H1 (cell line): Measurements from ENCODE around the gene TBC1D10A. TPM values are rescaled to one million over a fixed set of nuclear protein-coding genes. Genes with fewer than 3 reads are reported as not detected.

ENCODE experiments used
- CTCF ChIA-PET: fragments of 300-600 bp; sonication (Branson Sonifier 250); formaldehyde crosslinking; loops from one replicate; lab custom pipeline; 2021; ENCODE audit not compliant: partially characterized antibody; lab: Charles Lee
- POLR2A ChIA-PET: fragments of 300-600 bp; sonication (Branson Sonifier 250); formaldehyde crosslinking; loops from one replicate; lab custom pipeline; 2021; ENCODE audit warnings: inconsistent platforms; ENCODE audit not compliant: partially characterized antibody; lab: Charles Lee
- DNase-seq, 2 experiments: peaks; one replicate each; pipeline versions ENCODE4 v3.0.0 to v3.0.0-alpha.2; 2010 to 2022; ENCODE audit warnings: low spot score in 2 of 2, low read depth in 1 of 2, mixed read lengths in 1 of 2
- FAIRE-seq: peaks from 2 replicates; lab custom pipeline; 2011; peaks lifted over from hg19 to GRCh38; lab: Jason Lieb, UNC
- H2AFZ ChIP-seq: 2 replicates; pipeline ENCODE4 v1.8.1; 2012; ENCODE audit warnings: low read length, inconsistent platforms
- H2AK5ac ChIP-seq: 2 replicates; pipeline ENCODE4 v1.6.1; 2013; ENCODE audit warnings: low read depth, low read length
- H2BK120ac ChIP-seq: replicated peaks from 2 replicates; pipeline ENCODE3; 2013; ENCODE audit warnings: low read depth, low read length, inconsistent platforms
- H2BK12ac ChIP-seq: 2 replicates; pipeline ENCODE4 v1.6.1; 2013; ENCODE audit warnings: low read depth, low read length
- H2BK15ac ChIP-seq: 2 replicates; pipeline ENCODE4 v1.6.1; 2013; ENCODE audit warnings: low read length
- H2BK20ac ChIP-seq: 2 replicates; pipeline ENCODE4 v1.6.1; 2013; ENCODE audit warnings: low read length
- H2BK5ac ChIP-seq: 2 replicates; pipeline ENCODE4 v1.6.1; 2013; ENCODE audit warnings: low read depth, low read length
- H3K14ac ChIP-seq: 2 replicates; pipeline ENCODE4 v1.6.1; 2013; ENCODE audit warnings: inconsistent platforms; ENCODE audit not compliant: insufficient read length
- H3K18ac ChIP-seq: 2 replicates; pipeline ENCODE4 v1.6.1; 2013; ENCODE audit warnings: low read length; ENCODE audit errors: extremely low read depth
- H3K23ac ChIP-seq: 2 replicates; pipeline ENCODE4 v1.6.1; 2013; ENCODE audit warnings: inconsistent platforms; ENCODE audit not compliant: insufficient read length
- H3K23me2 ChIP-seq: 2 replicates; pipeline ENCODE4 v1.6.1; 2013; ENCODE audit warnings: low read depth, low read length
- H3K27ac ChIP-seq: 2 replicates; pipeline ENCODE4 v1.6.1; 2011; ENCODE audit warnings: low read depth, low read length, inconsistent platforms
- H3K27me3 ChIP-seq, 4 experiments: replicated peaks in 1 of 4; 1 replicate in 1 of 4; 2 replicates in 3 of 4; pipeline versions ENCODE4 v1.6.1 to v1.8.1; 2011 to 2013; ENCODE audit warnings: low read length in 3 of 4, mild to moderate bottlenecking in 3 of 4, inconsistent platforms in 2 of 4, mixed read lengths in 2 of 4, moderate library complexity in 1 of 4; ENCODE audit not compliant: control insufficient read depth in 3 of 4, insufficient read depth in 3 of 4; ENCODE audit errors: extremely low read depth in 1 of 4
- H3K36me3 ChIP-seq, 4 experiments: 2 replicates each; pipeline versions ENCODE4 v1.6.1 to v1.8.1; 2011 to 2013; ENCODE audit warnings: mild to moderate bottlenecking in 4 of 4, low read length in 3 of 4, moderate library complexity in 2 of 4, control low read depth in 1 of 4, inconsistent platforms in 1 of 4; ENCODE audit not compliant: insufficient read depth in 4 of 4, control insufficient read depth in 2 of 4
- H3K4ac ChIP-seq: replicated peaks from 2 replicates; pipeline ENCODE3; 2013; ENCODE audit warnings: low read length, low read depth, mixed read lengths, inconsistent platforms; ENCODE audit not compliant: insufficient read length
- H3K4me1 ChIP-seq, 4 experiments: replicated peaks in 1 of 4; 1 replicate in 1 of 4; 2 replicates in 3 of 4; pipeline versions ENCODE4 v1.6.1 to v1.8.1; 2011 to 2013; ENCODE audit warnings: low read length in 3 of 4, inconsistent platforms in 2 of 4, mixed read lengths in 1 of 4; ENCODE audit not compliant: insufficient read depth in 4 of 4, control insufficient read depth in 3 of 4
- H3K4me2 ChIP-seq, 2 experiments: 2 replicates each; pipeline versions ENCODE4 v1.6.1 to v1.8.1; 2011 to 2013; ENCODE audit warnings: low read depth in 2 of 2, low read length in 2 of 2, control low read depth in 1 of 2, inconsistent platforms in 1 of 2, mild to moderate bottlenecking in 1 of 2; ENCODE audit not compliant: insufficient read depth in 1 of 2
- H3K4me3 ChIP-seq, 4 experiments: fragments of 200-600, 300-600 bp in 1 of 4; sonication (generic), shearing (Covaris generic), sonication (Bioruptor Twin) in 1 of 4; 2 replicates each; pipeline versions ENCODE4 v1.5.1 to v1.8.1; 2011 to 2016; ENCODE audit warnings: low read length in 4 of 4, low read depth in 3 of 4, control low read depth in 2 of 4, inconsistent platforms in 2 of 4, mild to moderate bottlenecking in 2 of 4, mixed read lengths in 1 of 4, moderate library complexity in 1 of 4; ENCODE audit not compliant: insufficient read depth in 2 of 4; ENCODE audit errors: extremely low read depth in 1 of 4
- H3K56ac ChIP-seq: replicated peaks from 2 replicates; pipeline ENCODE3; 2013; ENCODE audit warnings: low read depth, mild to moderate bottlenecking, mixed read lengths, low read length, inconsistent platforms; ENCODE audit not compliant: insufficient read length
- H3K79me1 ChIP-seq: 2 replicates; pipeline ENCODE4 v1.6.1; 2013; ENCODE audit warnings: low read depth, low read length, control low read depth
- H3K79me2 ChIP-seq, 2 experiments: 2 replicates each; pipeline versions ENCODE4 v1.6.1 to v1.8.1; 2012 to 2013; ENCODE audit warnings: low read length in 2 of 2, mild to moderate bottlenecking in 2 of 2, inconsistent platforms in 1 of 2; ENCODE audit not compliant: insufficient read depth in 2 of 2, control insufficient read depth in 1 of 2
- H3K9ac ChIP-seq, 4 experiments: replicated peaks in 1 of 4; 1 replicate in 1 of 4; 2 replicates in 3 of 4; pipeline versions ENCODE4 v1.6.1 to v1.8.1; 2011 to 2013; ENCODE audit warnings: low read depth in 3 of 4, low read length in 3 of 4, control low read depth in 2 of 4, mild to moderate bottlenecking in 2 of 4, moderate library complexity in 2 of 4, inconsistent platforms in 1 of 4; ENCODE audit errors: extremely low read depth in 1 of 4
- H3K9me3 ChIP-seq, 2 experiments: 2 replicates each; pipeline versions ENCODE4 v1.6.1 to v1.8.1; 2012 to 2013; ENCODE audit warnings: mild to moderate bottlenecking in 2 of 2, moderate library complexity in 2 of 2, control low read depth in 1 of 2, inconsistent platforms in 1 of 2, low read depth in 1 of 2, low read length in 1 of 2, mixed read lengths in 1 of 2; ENCODE audit not compliant: insufficient read depth in 2 of 2
- H4K20me1 ChIP-seq, 2 experiments: replicated peaks in 1 of 2; 2 replicates each; pipeline versions ENCODE3 to v1.8.1; 2011 to 2013; ENCODE audit warnings: inconsistent platforms in 2 of 2, low read length in 2 of 2, mild to moderate bottlenecking in 1 of 2; ENCODE audit not compliant: insufficient read depth in 2 of 2, control insufficient read depth in 1 of 2
- H4K5ac ChIP-seq: 2 replicates; pipeline ENCODE4 v1.6.1; 2013; ENCODE audit warnings: low read length, low read depth, mixed read lengths, inconsistent platforms; ENCODE audit not compliant: insufficient read length
- H4K8ac ChIP-seq: 2 replicates; pipeline ENCODE4 v1.8.0; 2013; ENCODE audit warnings: mild to moderate bottlenecking, moderate library complexity, low read length, inconsistent platforms; ENCODE audit not compliant: insufficient read depth; ENCODE audit errors: extremely low read depth
- H4K91ac ChIP-seq: replicated peaks from 2 replicates; pipeline ENCODE3; 2013; ENCODE audit warnings: low read length, mixed read lengths, inconsistent platforms; ENCODE audit not compliant: insufficient read length
- CHD1 ChIP-seq: IDR thresholded peaks from 2 replicates; pipeline ENCODE4 v1.6.1; 2012; ENCODE audit warnings: low read depth, low read length, improper control_type of control experiment
- FOSL1 ChIP-seq: IDR thresholded peaks from 2 replicates; pipeline ENCODE4 v1.6.1; 2011; ENCODE audit warnings: mild to moderate bottlenecking, low read depth, low read length, moderate library complexity; ENCODE audit not compliant: insufficient read depth
- POLR2AphosphoS5 ChIP-seq: IDR thresholded peaks from 2 replicates; pipeline ENCODE4 v1.6.1; 2011; ENCODE audit warnings: low read depth, low read length
- RFX5 ChIP-seq: IDR thresholded peaks from 2 replicates; pipeline ENCODE4 v1.6.1; 2011; ENCODE audit warnings: low read depth, low read length, improper control_type of control experiment, borderline replicate concordance
- SP4 ChIP-seq: IDR thresholded peaks from 2 replicates; pipeline ENCODE4 v1.6.1; 2012; ENCODE audit warnings: low read length, inconsistent platforms
- SRF ChIP-seq: IDR thresholded peaks from 2 replicates; pipeline ENCODE4 v1.6.1; 2011; ENCODE audit warnings: mild to moderate bottlenecking, low read depth, low read length, moderate library complexity
- TBP ChIP-seq: IDR thresholded peaks from 2 replicates; pipeline ENCODE4 v1.6.1; 2011; ENCODE audit warnings: low read depth, low read length, improper control_type of control experiment
- WGBS, 2 experiments: shearing (Covaris generic) in 1 of 2; methylation state at CpG; one replicate each; pipeline versions ENCODE4 v1.1.6 to v1.1.7; 2013 to 2015; ENCODE audit warnings: low lambda C conversion rate in 2 of 2, mixed read lengths in 2 of 2, inconsistent platforms in 1 of 2, low coverage in 1 of 2, missing lambda C conversion rate in 1 of 2; ENCODE audit not compliant: insufficient replicate concordance in 2 of 2, insufficient coverage in 1 of 2, insufficient read length in 1 of 2; ENCODE audit errors: extremely low coverage in 1 of 2, missing lambda C conversion rate in 1 of 2; 5-methylcytosine and 5-hydroxymethylcytosine counted together
- polyA plus RNA-seq, 7 experiments: library from polyadenylated mRNA; depleted of rRNA in 3 of 7; stranded (reverse) in 5 of 7; unstranded in 2 of 7; fragments of >200 nt in 5 of 7; fragments of 200-250 nt in 2 of 7; gene quantifications; 1 replicate in 5 of 7; 2 replicates in 1 of 7; 4 replicates in 1 of 7; pipeline versions ENCODE4 v1.2.1 to v1.2.3, GENCODE V29; 2011 to 2013; ENCODE audit warnings: missing spikeins in 2 of 7, mixed read lengths in 2 of 7
- total RNA-seq: library from RNA; stranded (reverse); fragmentation: NEBNext Ultra II Directional; extraction: Animal tissue kit (Norgen Biotek cat#: 25700); gene quantifications from 2 replicates; pipeline ENCODE4 v1.2.1, GENCODE V29; 2021

The TBC1D10A gene
- total and polyA plus RNA-seq, 2 of the 8 experiments (the other 6 are each of a cell fraction or from before 2014, with no cell fraction given): 5.4 to 7.0 TPM

- no peak overlapping the region for H3K4me2 ChIP-seq
- FAIRE-seq (no peak), DNase-seq (no peak)
- H2BK12ac ChIP-seq: no peak overlapping the region
- no peaks in the 10 kb centered on the region for H3K9me3 ChIP-seq
- no peak overlapping the region for H2AK5ac ChIP-seq
- H2BK5ac ChIP-seq: no peak overlapping the region
- no peak overlapping the region for H3K56ac ChIP-seq
- H3K4me3 ChIP-seq: no peak overlapping the region
- no peaks in the 10 kb centered on the region for H3K79me2 ChIP-seq
- H2AFZ ChIP-seq: no peak overlapping the region
- H3K23me2 ChIP-seq: peaks cover 3% of the 10 kb centered on the region; the same call in 1 of the 2 replicates
- 85% methylated on average over 10 of the region's 10 CpGs; no CpG with 5 or more reads in 1 of the 2 experiments for WGBS, 2 experiments
- H3K4ac ChIP-seq: no peak overlapping the region
- H2BK15ac ChIP-seq: no peak overlapping the region
- H3K18ac ChIP-seq: no peak overlapping the region
- H4K91ac ChIP-seq: no peak overlapping the region
- H2BK120ac ChIP-seq: no peak overlapping the region
- ChIA-PET CTCF (interaction anchor here (1.1 to 2.1 kb wide), 6 partner anchors 12 to 69 kb away, joined by 3 to 5 read pairs (median 3); no protein-coding TSS in a partner anchor), POLR2A (no interaction called here)
- H3K36me3 ChIP-seq: no peaks in the 10 kb centered on the region
- H4K5ac ChIP-seq: no peak overlapping the region
- no peak overlapping the region for H4K8ac ChIP-seq
- H2BK20ac ChIP-seq: no peak overlapping the region
- no peak overlapping the region for H3K9ac ChIP-seq
- H3K14ac ChIP-seq: no peak overlapping the region
- no peak overlapping the region for H3K23ac ChIP-seq
- H3K79me1 ChIP-seq: no peaks in the 10 kb centered on the region
- H3K4me1 ChIP-seq: peaks cover 7 to 15% (median 11%) of the 10 kb centered on the region in 4 experiments
- peaks cover 0 to 2% of the 10 kb centered on the region in 2 experiments for H4K20me1 ChIP-seq
- H3K27ac ChIP-seq: no peak overlapping the region
- no peaks in the 10 kb centered on the region; a peak in 2 of 7 replicates for H3K27me3 ChIP-seq
- TF ChIP-seq SRF (no peak), CHD1 (no peak), SP4 (no peak), FOSL1 (no peak), RFX5 (no peak), TBP (no peak), POLR2AphosphoS5 (no peak)
These were observed 75.0 kb downstream of the TBC1D10A start for GRCh38 chr22:30251711-30252110.
